HCT116 (cell line): ENCODE results near the gene BBC3. TPM values are rescaled to one million over a fixed set of nuclear protein-coding genes. Genes with fewer than 3 reads are reported as not detected.

Source experiments
- ATAC-seq: fragments of 200-7000 bp; cut with Tn5 transposase; 2 replicates; pipeline ENCODE4 v1.9.1; 2020; ENCODE audit warnings: mild to moderate bottlenecking, moderate library complexity
- BruUV-seq: library from RNA; stranded (reverse); fragments of 400-500 nt; replicated peaks from 2 replicates; lab custom pipeline; 2021; lab: Mats Ljungman, UMichigan
- CTCF ChIA-PET: fragments of 300-600 bp; sonication (Branson Sonifier 250); formaldehyde crosslinking; loops from one replicate; lab custom pipeline; 2021; ENCODE audit warnings: antibody characterized with exemption; lab: Charles Lee
- POLR2A ChIA-PET: fragments of 300-600, 350-600 bp; sonication (Branson Sonifier 250); formaldehyde crosslinking; loops from one replicate; lab custom pipeline; 2021; ENCODE audit warnings: antibody characterized with exemption; lab: Charles Lee
- RAD21 ChIA-PET, 2 experiments: fragments of 300-600 bp; sonication (Branson Sonifier 250); formaldehyde crosslinking; loops; one replicate each; lab custom pipeline; 2023; ENCODE audit warnings: low total read pairs in 2 of 2; ENCODE audit not compliant: uncharacterized antibody in 2 of 2, unreplicated experiment in 2 of 2, low non-redundant PET in 1 of 2; lab: Charles Lee
- DNase-seq: peaks from one replicate; pipeline ENCODE4 v3.0.0-alpha.2; 2010; ENCODE audit warnings: low read depth, low spot score
- H2AFZ ChIP-seq: fragments of 200-600 bp; shearing (Covaris generic), sonication (generic); 2 replicates; pipeline ENCODE4 v1.6.1; 2017; ENCODE audit warnings: low read depth, mixed run types, mixed read lengths, antibody characterized with exemption, low read length; ENCODE audit not compliant: poor library complexity, severe bottlenecking
- H3K27ac ChIP-seq: 2 replicates; pipeline ENCODE4 v1.5.1; 2012; ENCODE audit warnings: low read depth, low read length
- H3K27me3 ChIP-seq: fragments of 200-600 bp; sonication (generic); 2 replicates; pipeline ENCODE4 v1.6.1; 2016; ENCODE audit warnings: mixed run types, low read length, mixed read lengths; ENCODE audit not compliant: insufficient read depth
- H3K36me3 ChIP-seq, 2 experiments: fragments of 200-500 bp in 1 of 2; fragments of 200-600 bp in 1 of 2; sonication (Bioruptor generic) in 1 of 2; sonication (generic) in 1 of 2; 2 replicates each; pipeline versions ENCODE4 v1.5.1 to v1.6.1; 2014 to 2016; ENCODE audit warnings: low read length in 2 of 2, inconsistent platforms in 1 of 2, mixed read lengths in 1 of 2, mixed run types in 1 of 2; ENCODE audit not compliant: insufficient read depth in 2 of 2, control insufficient read depth in 1 of 2
- H3K4me1 ChIP-seq, 2 experiments: fragments of 200-600 bp in 1 of 2; sonication (generic) in 1 of 2; 2 replicates each; pipeline versions ENCODE4 v1.5.1 to v1.6.1; 2012 to 2017; ENCODE audit warnings: low read length in 2 of 2, inconsistent platforms in 1 of 2, mild to moderate bottlenecking in 1 of 2, mixed read lengths in 1 of 2, mixed run types in 1 of 2, moderate library complexity in 1 of 2; ENCODE audit not compliant: insufficient read depth in 2 of 2, control insufficient read depth in 1 of 2
- H3K4me2 ChIP-seq: fragments of 200-600 bp; sonication (generic); 2 replicates; pipeline ENCODE4 v1.6.1; 2017; ENCODE audit warnings: mixed run types, low read length, mixed read lengths
- H3K4me3 ChIP-seq, 2 experiments: fragments of 200-600 bp in 1 of 2; sonication (generic) in 1 of 2; replicated peaks in 1 of 2; 2 replicates each; pipeline ENCODE4 v1.5.1; 2011 to 2016; ENCODE audit warnings: low read length in 2 of 2, control low read depth in 1 of 2, low read depth in 1 of 2, mild to moderate bottlenecking in 1 of 2, mixed read lengths in 1 of 2, mixed run types in 1 of 2
- H3K79me2 ChIP-seq: fragments of 200-600 bp; sonication (generic); 2 replicates; pipeline ENCODE4 v1.6.1; 2017; ENCODE audit warnings: mild to moderate bottlenecking, mixed run types, low read length, moderate library complexity, mixed read lengths; ENCODE audit not compliant: insufficient read depth
- H3K9ac ChIP-seq: fragments of 200-600 bp; sonication (generic); 2 replicates; pipeline ENCODE4 v1.6.1; 2016; ENCODE audit warnings: low read length, mixed read lengths
- H3K9me2 ChIP-seq: fragments of 200-600 bp; sonication (generic), shearing (Covaris generic); 2 replicates; pipeline ENCODE4 v1.6.1; 2017; ENCODE audit warnings: mixed run types, mild to moderate bottlenecking, moderate library complexity; ENCODE audit not compliant: insufficient read depth
- H3K9me3 ChIP-seq, 2 experiments: fragments of 200-500 bp in 1 of 2; fragments of 200-600 bp in 1 of 2; sonication (Bioruptor generic) in 1 of 2; sonication (generic) in 1 of 2; 2 replicates each; pipeline ENCODE4 v1.6.1; 2014 to 2017; ENCODE audit warnings: low read length in 2 of 2, mixed read lengths in 2 of 2, inconsistent platforms in 1 of 2, low read depth in 1 of 2, mild to moderate bottlenecking in 1 of 2, mixed run types in 1 of 2, moderate library complexity in 1 of 2; ENCODE audit not compliant: control insufficient read depth in 1 of 2, insufficient read depth in 1 of 2
- H4K20me1 ChIP-seq: fragments of 200-600 bp; sonication (generic), shearing (Covaris generic); 2 replicates; pipeline ENCODE4 v1.6.1; 2017; ENCODE audit warnings: mixed run types, mild to moderate bottlenecking, moderate library complexity; ENCODE audit not compliant: insufficient read depth
- CBX3 ChIP-seq: IDR thresholded peaks from 2 replicates; pipeline ENCODE4 v1.6.1; 2012; ENCODE audit warnings: low read depth
- CEBPB ChIP-seq: IDR thresholded peaks from 2 replicates; pipeline ENCODE4 v1.6.1; 2012; ENCODE audit warnings: low read depth
- EGR1 ChIP-seq: IDR thresholded peaks from 2 replicates; pipeline ENCODE4 v1.6.1; 2012; ENCODE audit warnings: low read depth
- EZH2 ChIP-seq: fragments of 200-600 bp; sonication (generic); IDR thresholded peaks from 2 replicates; pipeline ENCODE4 v1.6.1; 2017; ENCODE audit warnings: antibody characterized with exemption, mixed run types
- EZH2phosphoT487 ChIP-seq: fragments of 200-600 bp; IDR thresholded peaks from 2 replicates; pipeline ENCODE4 v1.6.1; 2018; ENCODE audit warnings: antibody characterized with exemption, borderline replicate concordance
- POLR2A ChIP-seq: IDR thresholded peaks from 2 replicates; pipeline ENCODE4 v1.7.0; 2011; ENCODE audit warnings: borderline replicate concordance; ENCODE audit not compliant: insufficient read depth, insufficient read length; ENCODE audit errors: extremely low read depth
- POLR2AphosphoS5 ChIP-seq: IDR thresholded peaks from 2 replicates; pipeline ENCODE4 v1.6.1; 2011; ENCODE audit warnings: mild to moderate bottlenecking, low read depth, low read length, moderate library complexity
- SIN3A ChIP-seq: IDR thresholded peaks from 2 replicates; pipeline ENCODE4 v1.6.1; 2012; ENCODE audit warnings: low read depth
- SP1 ChIP-seq: IDR thresholded peaks from 2 replicates; pipeline ENCODE4 v1.6.1; 2012; ENCODE audit warnings: low read depth
- SRF ChIP-seq: IDR thresholded peaks from 2 replicates; pipeline ENCODE4 v1.6.1; 2012; ENCODE audit warnings: low read depth
- ZBTB33 ChIP-seq: IDR thresholded peaks from 2 replicates; pipeline ENCODE4 v1.6.1; 2011; ENCODE audit warnings: mild to moderate bottlenecking, low read length, moderate library complexity; ENCODE audit not compliant: insufficient replicate concordance; ENCODE audit errors: extremely low read depth
- ZFX ChIP-seq: fragments of 450-650 bp; IDR thresholded peaks from 2 replicates; pipeline ENCODE4 v1.6.1; 2017
- ZNF274 ChIP-seq: fragments of 200-500 bp; sonication (Bioruptor generic); IDR thresholded peaks from 2 replicates; pipeline ENCODE4 v1.6.1; 2014; ENCODE audit warnings: mild to moderate bottlenecking, low read depth, low read length, inconsistent platforms
- intact Hi-C: fragments of 100-400 bp; cut with micrococcal nuclease; formaldehyde crosslinking; loops from 2 replicates; pipeline ENCODE4 v1.10.0; 2022
- total RNA-seq: library from RNA; stranded (reverse); gene quantifications from one replicate; pipeline ENCODE4 v1.2.1, GENCODE V29; 2021; ENCODE audit not compliant: unreplicated experiment

BBC3 gene
- total RNA-seq, 1 experiment from 2014 or later: 45.0 TPM

GRCh38 chr19:47257411-47258169, 26.6 kb upstream of the BBC3 start:
- Histone ChIP-seq H2AFZ (no peak overlapping the region), H3K27ac (peak overlapping the region; percentile 69), H3K9me2 (no peaks in the 10 kb centered on the region), H3K9me3 (no peaks in the 10 kb centered on the region), H3K4me2 (peak overlapping the region; percentile 90), H3K79me2 (peaks cover 27% of the 10 kb centered on the region), H3K36me3 (peaks cover 19 to 32% of the 10 kb centered on the region in 2 experiments; a peak in 3 of 4 replicates), H3K4me1 (peaks cover 25 to 34% of the 10 kb centered on the region in 2 experiments), H4K20me1 (no peaks in the 10 kb centered on the region), H3K27me3 (no peaks in the 10 kb centered on the region), H3K4me3 (peak overlapping the region; percentile 77 to 90), H3K9ac (peak overlapping the region; percentile 76)
- intact Hi-C loops: loop anchor here (1.0 to 5.0 kb wide), 2 partner anchors 16 to 220 kb away; no protein-coding TSS in a partner anchor
- ATAC-seq: peak; percentile 30
- CTCF ChIA-PET: interaction anchor here (1.6 to 2.0 kb wide), 3 partner anchors 13 to 170 kb away, joined by 6 to 16 read pairs (median 10); no protein-coding TSS in a partner anchor
- BruUV-seq: TSS peak; percentile 79
- POLR2A ChIA-PET: interaction anchor here (0.9 to 2.9 kb wide), 5 partner anchors 13 to 189 kb away, joined by 4 to 28 read pairs (median 23); partner anchors contain the start of gene INAFM1
- TF ChIP-seq CBX3: no peak
- no peak for TF ChIP-seq SRF
- TF ChIP-seq CEBPB: no peak
- no peak for TF ChIP-seq EGR1
- TF ChIP-seq POLR2AphosphoS5: peak; percentile 78
- no peak for DNase-seq
- RAD21 ChIA-PET: interaction anchor here (1.0 to 1.4 kb wide), 2 partner anchors 13 to 14 kb away, joined by 4 to 5 read pairs; no protein-coding TSS in a partner anchor

GRCh38 chr19:47256693-47257410, 25.9 kb upstream of the BBC3 start:
- RAD21 ChIA-PET: interaction anchor here (1.0 to 1.4 kb wide), 5 partner anchors 13 to 46 kb away, joined by 3 to 5 read pairs (median 4); no protein-coding TSS in a partner anchor
- H3K27ac ChIP-seq: peak overlapping the region; percentile 92
- no peaks in the 10 kb centered on the region for H4K20me1 ChIP-seq
- H2AFZ ChIP-seq: no peak overlapping the region
- H3K4me3 ChIP-seq: peak overlapping the region; percentile 77 to 90
- no peaks in the 10 kb centered on the region for H3K9me3 ChIP-seq
- H3K27me3 ChIP-seq: no peaks in the 10 kb centered on the region
- peak overlapping the region; percentile 76 for H3K9ac ChIP-seq
- H3K4me2 ChIP-seq: peak overlapping the region; percentile 98
- no peaks in the 10 kb centered on the region for H3K9me2 ChIP-seq
- intact Hi-C loops: loop anchor here (1.0 to 5.0 kb wide), 2 partner anchors 16 to 220 kb away; no protein-coding TSS in a partner anchor
- CTCF ChIA-PET: interaction anchor here (0.6 to 2.0 kb wide), 13 partner anchors 9 to 451 kb away, joined by 3 to 16 read pairs (median 4); partner anchors contain the start of gene TMEM160
- POLR2A ChIA-PET: interaction anchor here (0.6 to 2.9 kb wide), 13 partner anchors 12 to 190 kb away, joined by 3 to 28 read pairs (median 4); partner anchors contain the start of genes INAFM1 and ZC3H4
- ATAC-seq: peak; percentile 83
- H3K36me3 ChIP-seq: peaks cover 16 to 31% of the 10 kb centered on the region in 2 experiments; a peak in 3 of 4 replicates
- H3K4me1 ChIP-seq: peaks cover 27 to 37% of the 10 kb centered on the region in 2 experiments
- BruUV-seq: no TSS peak
- DNase-seq: peak; percentile 95
- peaks cover 27% of the 10 kb centered on the region for H3K79me2 ChIP-seq
- TF ChIP-seq SP1: peak; percentile 80
- no peak for TF ChIP-seq CBX3
- TF ChIP-seq EZH2: no peak
- TF ChIP-seq EGR1: peak; percentile 87
- TF ChIP-seq ZNF274: no peak
- TF ChIP-seq EZH2phosphoT487: no peak
- no peak for TF ChIP-seq POLR2A
- TF ChIP-seq ZBTB33: no peak
- no peak for TF ChIP-seq SIN3A
- TF ChIP-seq ZFX: no peak
